ENCODE measurements around the gene DGUOK. TPM values are rescaled to one million over a fixed set of nuclear protein-coding genes. Genes with fewer than 3 reads are reported as not detected.

DGUOK gene
- total RNA-seq, 1 donor from 2014 or later, result 52.3 TPM

DNA sequence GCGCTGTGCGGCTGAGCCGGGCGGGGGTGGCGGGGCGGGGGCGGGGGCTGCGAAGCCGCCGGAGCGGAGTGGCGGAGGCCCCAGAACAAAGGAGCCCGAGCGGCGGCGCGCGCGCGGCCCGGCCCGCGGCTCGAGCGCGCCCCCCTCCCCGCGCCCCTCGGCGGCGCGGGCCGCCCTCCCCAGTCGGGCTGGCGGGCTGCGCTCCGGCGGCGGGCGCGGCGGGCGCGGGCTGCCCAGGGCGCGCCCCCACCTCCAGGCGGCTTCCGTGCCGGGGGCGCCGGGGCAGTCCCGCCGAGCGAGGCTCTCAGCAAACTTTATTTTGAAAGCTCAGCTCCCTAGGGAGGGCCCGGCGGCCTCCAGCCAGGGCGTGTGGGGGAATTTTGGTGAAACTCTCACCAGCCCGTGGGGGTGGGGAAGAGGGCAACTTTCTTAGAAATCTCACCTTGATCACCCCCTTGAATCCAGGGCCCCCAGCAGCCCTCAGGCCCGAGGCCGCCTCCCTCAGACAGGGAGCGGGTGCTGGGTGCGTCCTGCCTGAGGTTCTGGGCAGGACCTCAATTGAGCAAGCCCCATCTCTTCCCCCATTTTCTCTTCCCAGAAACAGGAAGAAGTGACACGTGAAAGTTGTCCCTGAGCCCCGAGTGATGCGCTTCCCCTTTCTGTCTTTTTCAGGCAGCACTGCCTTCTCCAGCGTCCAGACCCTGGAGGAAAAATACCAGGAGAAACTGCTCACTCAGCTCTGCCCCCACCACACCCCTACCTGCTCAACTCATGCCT, 58.8 kb downstream of the DGUOK start:
- peak overlapping the region; percentile 53 for H3K27ac ChIP-seq
- H3K9me3 ChIP-seq, result no peaks in the 10 kb centered on the region
- H3K4me3 ChIP-seq, result peak overlapping the region; percentile 62 to 76
- no peak for DNase-seq (ENCODE audit: extremely low spot score in 2 of 2)
- intact Hi-C loops (cut with DNase I), result no loop called here
- TF ChIP-seq POLR2AphosphoS5 (IDR thresholded peaks at IDR 0.05; ENCODE audit: insufficient read depth in 1 of 2, low read depth in 1 of 2), result peak in 1 of 2 donors; percentile 40
- TF ChIP-seq, protein P1, sequence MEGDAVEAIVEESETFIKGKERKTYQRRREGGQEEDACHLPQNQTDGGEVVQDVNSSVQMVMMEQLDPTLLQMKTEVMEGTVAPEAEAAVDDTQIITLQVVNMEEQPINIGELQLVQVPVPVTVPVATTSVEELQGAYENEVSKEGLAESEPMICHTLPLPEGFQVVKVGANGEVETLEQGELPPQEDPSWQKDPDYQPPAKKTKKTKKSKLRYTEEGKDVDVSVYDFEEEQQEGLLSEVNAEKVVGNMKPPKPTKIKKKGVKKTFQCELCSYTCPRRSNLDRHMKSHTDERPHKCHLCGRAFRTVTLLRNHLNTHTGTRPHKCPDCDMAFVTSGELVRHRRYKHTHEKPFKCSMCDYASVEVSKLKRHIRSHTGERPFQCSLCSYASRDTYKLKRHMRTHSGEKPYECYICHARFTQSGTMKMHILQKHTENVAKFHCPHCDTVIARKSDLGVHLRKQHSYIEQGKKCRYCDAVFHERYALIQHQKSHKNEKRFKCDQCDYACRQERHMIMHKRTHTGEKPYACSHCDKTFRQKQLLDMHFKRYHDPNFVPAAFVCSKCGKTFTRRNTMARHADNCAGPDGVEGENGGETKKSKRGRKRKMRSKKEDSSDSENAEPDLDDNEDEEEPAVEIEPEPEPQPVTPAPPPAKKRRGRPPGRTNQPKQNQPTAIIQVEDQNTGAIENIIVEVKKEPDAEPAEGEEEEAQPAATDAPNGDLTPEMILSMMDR (IDR thresholded peaks at IDR 0.05), result no peak
- TF ChIP-seq POLR2A (IDR thresholded peaks at IDR 0.05), result no peak
- H3K36me3 ChIP-seq, result no peaks in the 10 kb centered on the region
- no peaks in the 10 kb centered on the region for H3K27me3 ChIP-seq
- peaks cover 80% of the 10 kb centered on the region for H3K4me1 ChIP-seq

DNA sequence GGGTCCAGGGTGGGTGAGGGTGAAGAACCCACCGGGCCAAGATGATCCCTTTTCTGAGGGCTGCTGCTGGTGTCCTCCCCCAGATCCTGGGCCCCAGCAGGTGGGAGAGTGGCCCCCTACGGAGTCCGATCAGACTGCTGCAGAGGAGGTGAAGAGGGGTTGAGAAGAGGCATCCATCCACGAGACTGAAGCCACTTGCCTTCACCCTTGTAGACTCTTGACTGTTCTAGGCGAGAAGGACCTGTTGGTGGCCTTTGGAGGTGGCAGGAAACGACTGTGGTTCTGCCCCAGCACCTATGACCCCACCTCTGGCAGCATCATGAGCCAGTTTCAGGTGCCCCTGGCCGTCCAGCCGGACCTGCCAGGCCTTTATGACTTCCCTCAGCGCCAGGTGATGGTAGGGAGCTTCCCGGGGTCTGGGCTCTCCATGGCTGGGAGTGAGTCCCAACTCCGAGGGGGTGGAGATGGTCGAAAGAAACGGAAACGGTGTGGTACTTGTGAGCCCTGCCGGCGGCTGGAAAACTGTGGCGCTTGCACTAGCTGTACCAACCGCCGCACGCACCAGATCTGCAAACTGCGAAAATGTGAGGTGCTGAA, 59.5 kb downstream of the DGUOK start:
- Histone ChIP-seq H3K27ac (peak overlapping the region; percentile 53), H3K4me3 (peak overlapping the region; percentile 62 to 76), H3K4me1 (peaks cover 73% of the 10 kb centered on the region), H3K27me3 (no peaks in the 10 kb centered on the region), H3K36me3 (no peaks in the 10 kb centered on the region), H3K9me3 (no peaks in the 10 kb centered on the region)
- no peak for DNase-seq (ENCODE audit: extremely low spot score in 2 of 2)
- TF ChIP-seq POLR2A (IDR thresholded peaks at IDR 0.05) (no peak), POLR2AphosphoS5 (IDR thresholded peaks at IDR 0.05; ENCODE audit: insufficient read depth in 1 of 2, low read depth in 1 of 2) (no peak)
- TF ChIP-seq, protein P1 (IDR thresholded peaks at IDR 0.05), result no peak
- intact Hi-C loops (cut with DNase I), result no loop called here

- Histone ChIP-seq H3K4me1 (peaks cover 62% of the 10 kb centered on the region), H3K36me3 (no peaks in the 10 kb centered on the region), H3K9me3 (no peaks in the 10 kb centered on the region), H3K27ac (no peak overlapping the region), H3K4me3 (peak overlapping the region; percentile 3 to 22), H3K27me3 (no peaks in the 10 kb centered on the region)
- DNase-seq (ENCODE audit: extremely low spot score in 2 of 2), result no peak
- TF ChIP-seq, protein P1 (IDR thresholded peaks at IDR 0.05), result no peak
- TF ChIP-seq POLR2AphosphoS5 (IDR thresholded peaks at IDR 0.05; ENCODE audit: insufficient read depth in 1 of 2, low read depth in 1 of 2) (no peak), POLR2A (IDR thresholded peaks at IDR 0.05) (no peak)
- intact Hi-C loops (cut with DNase I), result no loop called here
Observed at GRCh38 chr2:73987109-73987947, 60.6 kb downstream of the DGUOK start.

GRCh38 chr2:73987948-73988700, 61.4 kb downstream of the DGUOK start:
- H3K9me3 ChIP-seq, result no peaks in the 10 kb centered on the region
- intact Hi-C loops (cut with DNase I), result no loop called here
- DNase-seq (ENCODE audit: extremely low spot score in 2 of 2), result no peak
- H3K36me3 ChIP-seq, result no peaks in the 10 kb centered on the region
- H3K4me1 ChIP-seq, result peaks cover 58% of the 10 kb centered on the region
- TF ChIP-seq POLR2AphosphoS5 (IDR thresholded peaks at IDR 0.05; ENCODE audit: insufficient read depth in 1 of 2, low read depth in 1 of 2), result no peak
- TF ChIP-seq, protein P1 (IDR thresholded peaks at IDR 0.05), result no peak
- H3K27me3 ChIP-seq, result no peaks in the 10 kb centered on the region
- H3K27ac ChIP-seq, result no peak overlapping the region
- peak overlapping the region; percentile 3 to 22 for H3K4me3 ChIP-seq
